NCI-H748 treated with DMSO at 0.1 percent for 48 hours (cell line): ENCODE data around the gene TMEM38A.
A peak's percentile ranks its signal among the peaks of the same experiment; 100 is the strongest.
"Not testable (repeated sequence)": the region's sequence is repeated elsewhere in the genome, so short reads cannot be mapped to it uniquely, and the experiment has no call there.

Experiments used
- DNase-seq: peaks from one replicate; lab custom pipeline; 2025; lab: John Stamatoyannopoulos, UW

The TMEM38A gene

DNA sequence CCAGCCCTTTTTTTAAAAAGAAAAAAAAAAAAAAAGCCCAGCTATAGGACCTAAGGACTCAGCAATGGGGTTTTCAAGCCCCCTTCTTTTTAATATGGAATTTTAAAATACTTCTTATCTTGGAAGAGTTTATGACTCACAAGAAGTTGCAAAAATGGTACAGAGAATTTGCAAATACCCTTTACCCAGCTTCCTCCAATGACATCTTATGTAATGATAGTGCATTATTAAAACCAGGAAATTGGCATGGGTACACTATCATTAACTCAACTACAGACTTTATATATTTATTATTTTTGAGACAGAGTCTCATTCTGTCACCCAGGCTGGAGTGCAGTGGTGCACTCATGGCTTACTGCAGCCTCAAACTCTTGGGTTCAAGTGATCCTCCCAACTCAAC lies 16.1 kb downstream of the TMEM38A start:
- DNase-seq: no peak

DNA sequence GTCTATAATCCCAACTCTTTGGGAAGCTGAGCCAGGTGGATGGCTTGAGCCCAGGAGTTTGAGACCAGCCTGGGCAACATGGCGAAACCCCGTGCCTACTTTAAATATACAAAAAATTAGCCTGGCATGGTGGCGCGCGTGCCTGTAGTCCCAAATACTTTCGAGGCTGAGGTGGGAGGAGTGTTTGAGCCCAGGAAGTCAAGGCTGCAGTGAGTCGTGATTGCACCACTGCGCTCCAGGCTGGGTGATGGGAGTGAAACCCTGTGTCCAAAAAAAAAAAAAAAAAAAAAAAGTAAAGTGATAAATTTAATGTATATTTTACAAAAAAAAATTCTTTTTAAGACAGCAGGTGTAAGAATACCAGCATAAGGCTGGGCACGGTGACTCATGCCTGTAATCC lies 17.6 kb downstream of the TMEM38A start:
- no peak for DNase-seq

DNA sequence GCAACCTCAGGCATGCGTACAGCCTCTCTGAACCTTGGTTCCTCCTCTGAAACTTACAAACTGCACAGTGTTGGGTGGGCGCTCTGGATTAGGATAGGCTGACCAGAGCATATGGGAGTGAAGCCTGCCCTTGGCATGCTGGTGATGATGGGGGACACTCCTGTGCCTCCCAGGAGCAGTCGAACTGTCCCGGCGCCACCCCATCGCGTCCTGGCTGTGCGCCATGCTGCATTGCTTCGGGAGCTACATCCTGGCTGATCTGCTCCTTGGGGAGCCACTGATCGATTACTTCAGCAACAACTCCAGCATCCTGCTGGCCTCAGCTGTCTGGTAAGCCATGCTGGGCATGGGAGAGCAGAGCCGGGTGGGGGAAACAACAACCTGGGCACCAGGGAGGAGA lies 18.9 kb downstream of the TMEM38A start:
- no peak for DNase-seq

DNA sequence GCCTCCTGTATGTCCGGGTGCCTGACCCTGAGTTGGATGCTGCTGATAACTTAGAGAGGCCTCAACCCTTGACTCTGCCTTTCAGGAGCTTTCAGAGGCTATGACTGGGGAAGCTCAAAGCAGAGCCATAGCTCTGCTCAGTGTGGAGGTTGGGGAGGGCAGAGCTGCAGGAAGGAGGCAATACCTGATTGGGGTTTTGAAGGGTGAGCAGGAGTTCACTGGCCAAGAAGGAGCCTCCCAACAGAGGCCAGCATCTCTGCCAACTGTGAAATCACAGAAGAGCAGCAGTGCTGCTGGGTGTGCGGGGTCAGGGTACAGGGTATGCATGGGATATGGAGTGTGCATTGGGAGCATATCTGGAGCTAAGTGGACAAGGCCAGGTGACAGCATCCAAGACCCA lies 21.6 kb downstream of the TMEM38A start:
- DNase-seq: no peak

DNA sequence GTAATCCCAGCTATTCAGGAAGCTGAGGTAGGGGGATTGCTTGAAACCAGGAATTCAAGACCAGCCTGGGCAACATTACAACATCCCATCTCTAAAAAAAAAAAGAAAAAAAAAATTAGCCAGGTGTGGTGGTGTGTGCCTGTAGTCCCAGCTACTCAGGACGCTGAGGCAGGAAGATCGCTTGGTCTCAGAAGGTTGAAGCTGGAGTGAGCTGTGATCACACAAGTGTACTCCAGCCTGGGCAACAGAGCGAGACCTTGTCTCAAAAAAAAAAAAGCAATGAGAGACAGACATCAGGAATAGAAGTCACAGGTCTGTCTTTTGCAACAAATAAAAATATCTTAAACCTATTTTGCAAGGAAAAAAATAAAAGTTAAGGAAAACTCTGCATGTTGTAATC lies 23.3 kb downstream of the TMEM38A start:
- no peak for DNase-seq

DNA sequence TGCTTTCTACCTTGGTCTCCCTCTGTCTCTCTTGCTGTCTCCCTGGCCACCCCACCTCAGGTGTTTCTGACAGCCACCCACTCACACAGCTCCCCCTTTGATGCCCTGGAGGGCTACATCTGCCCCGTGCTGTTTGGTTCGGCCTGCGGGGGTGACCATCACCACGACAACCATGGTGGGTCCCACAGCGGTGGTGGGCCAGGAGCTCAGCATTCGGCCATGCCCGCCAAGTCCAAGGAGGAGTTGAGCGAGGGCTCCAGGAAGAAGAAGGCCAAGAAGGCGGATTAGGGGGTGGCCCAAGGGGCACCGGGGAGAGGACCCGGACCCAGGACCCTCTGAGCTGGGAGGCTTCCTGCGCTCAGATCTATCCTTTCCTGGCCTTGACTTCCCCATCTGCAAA lies 27.1 kb downstream of the TMEM38A start:
- no peak for DNase-seq

DNA sequence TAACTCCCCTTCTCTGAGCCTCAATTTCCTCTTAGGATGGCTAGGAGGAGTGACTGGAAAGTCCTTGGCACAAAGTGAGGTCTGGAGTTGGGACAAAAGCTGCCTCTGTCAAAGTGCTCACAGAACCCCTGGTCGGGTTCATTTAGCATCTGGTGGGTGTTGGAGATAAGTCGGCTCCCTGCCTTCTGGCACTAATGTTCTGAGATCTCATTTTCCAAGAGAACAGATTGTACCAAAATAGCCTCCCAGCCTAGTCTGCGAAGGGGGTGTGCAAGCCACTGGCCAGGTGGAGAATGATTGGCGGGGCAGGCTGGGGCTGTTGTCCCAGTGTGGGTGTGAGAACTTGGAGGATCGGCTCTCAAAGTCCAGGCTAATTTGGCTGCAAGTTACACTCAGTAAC lies 38.0 kb downstream of the TMEM38A start:
- no peak for DNase-seq

DNA sequence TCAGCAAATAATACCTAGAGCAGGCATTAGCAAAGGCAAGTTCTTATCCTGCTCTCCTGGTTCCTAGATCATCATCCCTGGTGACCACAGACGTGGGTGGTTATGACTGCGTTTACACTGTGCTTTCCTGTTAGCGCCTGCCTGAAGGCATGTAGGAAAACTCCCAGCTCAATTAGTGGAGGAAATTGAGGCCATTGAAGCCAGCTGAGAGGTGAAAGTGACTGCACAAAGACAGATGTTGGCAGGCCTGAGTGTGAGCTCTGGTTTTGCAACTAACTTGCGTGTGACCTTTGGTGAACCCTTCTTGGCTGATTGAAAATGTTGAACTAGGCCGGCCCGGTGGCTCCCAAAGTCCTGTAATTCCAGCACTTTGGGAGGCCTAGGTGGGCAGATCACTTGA lies 41.2 kb downstream of the TMEM38A start:
- DNase-seq: no peak

DNA sequence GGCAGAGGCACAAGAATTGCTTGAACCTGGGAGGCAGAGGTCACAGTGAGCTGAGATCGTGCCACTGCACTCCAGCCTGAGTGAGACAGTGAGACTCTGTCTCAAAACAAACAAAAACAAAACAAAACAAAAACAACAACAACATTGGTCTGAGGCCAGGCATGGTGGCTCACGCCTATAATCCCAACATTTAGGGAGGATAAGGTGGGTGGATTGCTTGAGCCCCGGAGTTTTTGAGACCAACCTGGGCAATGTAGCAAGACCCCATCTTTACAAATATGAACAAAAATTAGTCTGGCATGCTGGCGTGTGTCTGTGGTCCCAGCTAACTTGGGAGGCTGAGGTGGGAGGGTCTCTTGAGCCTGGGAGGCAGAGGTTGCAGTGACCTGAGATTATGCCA lies 42.7 kb downstream of the TMEM38A start:
- no peak for DNase-seq

DNA sequence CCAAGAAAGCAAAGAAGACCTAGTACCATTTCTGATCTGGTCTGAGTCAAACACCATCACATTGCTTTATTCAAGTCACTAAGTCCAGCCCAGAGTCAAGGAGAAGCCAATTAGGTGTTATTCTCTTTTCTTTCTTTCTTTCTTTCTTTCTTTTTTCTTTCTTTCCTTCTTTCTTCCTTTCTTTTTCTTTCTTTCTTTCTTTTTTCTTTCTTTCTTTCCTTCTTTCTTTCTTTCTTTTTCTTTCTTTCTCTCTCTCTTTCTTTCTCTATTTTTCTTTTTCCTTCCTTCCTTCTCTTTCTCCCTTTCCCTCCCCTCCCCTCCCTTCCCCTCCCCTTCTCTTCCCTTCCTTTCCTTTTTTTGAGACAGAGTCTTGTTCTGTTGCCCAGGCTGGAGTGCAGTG lies 49.9 kb downstream of the TMEM38A start:
- DNase-seq: not testable (repeated sequence)

DNA sequence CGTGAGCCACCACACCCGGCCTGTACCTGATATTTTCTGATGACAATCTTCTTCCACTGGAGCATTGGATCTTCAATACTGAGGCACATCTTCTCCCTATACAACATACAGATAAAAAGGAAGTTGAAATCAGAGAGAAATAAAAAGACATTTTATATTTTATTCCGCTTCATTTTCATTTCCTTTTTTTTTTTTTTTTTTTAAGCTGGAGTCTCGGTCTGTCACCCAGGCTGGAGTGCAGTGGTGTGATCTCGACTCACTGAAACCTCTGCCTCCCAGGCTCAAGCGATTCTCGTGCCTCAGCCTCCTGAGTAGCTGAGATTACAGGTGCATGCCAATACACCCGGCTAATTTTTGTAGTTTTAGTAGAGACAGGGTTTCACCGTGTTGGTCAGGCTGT lies 51.4 kb downstream of the TMEM38A start:
- DNase-seq: not testable (repeated sequence)

DNA sequence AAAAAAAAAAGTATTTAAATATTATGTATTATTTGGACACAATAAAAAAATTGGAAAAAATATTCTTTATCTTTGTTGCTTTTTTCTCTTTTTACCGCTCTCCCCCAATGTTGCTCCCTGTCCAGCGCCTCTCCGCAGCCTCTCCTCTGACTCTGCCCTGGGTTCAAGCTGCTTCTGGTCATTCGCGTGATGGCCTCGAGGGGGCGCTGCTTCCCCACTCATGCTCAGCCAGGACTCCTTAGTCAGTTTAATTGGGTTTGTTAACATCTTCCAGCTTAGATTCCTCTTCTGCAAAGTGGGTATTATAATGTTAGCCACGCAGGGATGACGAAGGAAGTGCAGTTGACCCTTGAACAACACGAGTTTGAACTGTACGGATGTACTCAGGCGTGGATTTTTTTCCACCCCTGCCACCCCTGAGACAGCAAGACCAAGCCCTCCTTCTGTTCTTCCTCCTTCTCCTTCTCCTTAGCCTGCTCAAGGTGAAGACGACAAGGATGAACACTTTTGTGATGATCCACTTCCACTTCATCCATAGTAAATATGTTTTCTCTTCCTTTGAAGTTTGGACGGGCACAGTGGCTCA lies 53.9 kb downstream of the TMEM38A start:
- DNase-seq: peak; percentile 59

DNA sequence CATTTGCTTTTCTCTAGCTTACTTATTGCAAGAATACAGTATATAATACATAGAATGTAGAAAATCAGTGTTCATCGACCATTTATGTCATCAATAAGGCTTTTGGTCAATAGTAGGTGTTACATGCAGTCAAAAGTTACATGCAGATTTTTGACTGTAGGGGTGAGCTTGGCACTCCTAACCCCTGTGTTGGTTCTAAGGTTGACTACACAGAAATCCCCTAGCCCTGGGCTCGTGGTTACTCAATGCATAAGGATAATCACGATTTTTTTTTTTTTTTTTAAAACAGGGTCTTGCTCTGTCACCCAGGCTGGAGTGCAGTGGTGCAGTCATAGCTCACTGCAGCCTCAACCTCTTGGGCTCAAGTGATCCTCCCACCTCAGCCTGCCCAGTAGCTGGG lies 54.7 kb downstream of the TMEM38A start:
- DNase-seq: no peak

DNA sequence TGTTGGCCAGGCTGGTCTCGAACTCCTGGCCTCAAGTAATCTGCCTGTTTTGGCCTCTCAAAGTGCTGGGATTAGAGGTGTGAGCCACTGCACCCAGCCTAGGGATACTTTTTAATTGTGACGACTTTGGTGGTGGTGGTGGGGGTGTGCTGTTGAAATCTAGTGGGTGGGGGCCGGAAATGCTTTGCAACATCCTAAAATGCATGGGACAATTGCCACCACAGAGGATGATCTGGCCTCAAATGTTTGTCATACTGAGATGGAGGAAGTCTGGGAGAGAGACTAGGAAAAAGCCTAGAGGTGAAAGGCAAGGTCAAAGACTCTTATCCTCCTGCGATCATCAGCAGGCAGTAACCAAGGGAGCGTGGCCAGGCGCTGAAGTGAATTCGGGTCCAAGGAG lies 60.1 kb downstream of the TMEM38A start:
- DNase-seq: no peak

DNA sequence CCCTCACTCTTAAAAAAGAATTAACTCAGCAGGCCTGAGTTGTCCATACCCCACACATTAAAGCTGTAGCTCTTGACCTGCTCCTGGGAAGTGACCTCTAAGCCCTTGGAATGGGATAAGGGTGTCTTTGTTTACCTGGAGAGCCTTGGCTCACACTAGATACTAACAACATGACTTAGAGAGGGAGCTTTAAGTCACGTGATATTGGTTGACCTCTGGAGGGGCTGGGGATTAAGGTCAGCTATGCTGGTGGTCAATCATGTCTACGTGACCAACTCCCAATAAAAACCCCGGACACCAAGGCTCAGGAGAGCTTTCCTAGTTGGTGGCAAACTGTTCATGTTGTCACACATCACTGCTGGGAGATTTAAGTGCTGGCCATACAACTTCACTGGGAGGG lies 61.7 kb downstream of the TMEM38A start:
- no peak for DNase-seq

DNA sequence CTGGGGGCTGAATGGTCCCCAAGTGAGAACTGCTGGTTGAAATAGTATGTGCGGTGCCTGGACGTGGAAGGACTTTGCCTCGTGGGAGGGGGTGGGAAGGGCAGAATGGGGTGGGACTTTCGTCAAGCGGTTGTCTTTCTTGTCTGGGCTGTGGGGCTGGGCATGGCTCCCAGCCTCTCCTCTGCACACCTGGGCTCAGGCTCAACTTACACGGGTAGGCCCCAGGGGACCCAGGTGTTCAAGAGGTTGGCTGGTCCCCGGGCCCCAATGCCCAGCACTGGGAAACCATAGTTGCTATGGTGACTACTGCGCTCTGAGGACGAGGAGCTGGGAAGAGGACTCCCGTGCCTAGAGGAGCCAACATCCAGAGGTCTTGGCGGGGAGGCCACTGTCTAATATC lies 66.0 kb downstream of the TMEM38A start:
- DNase-seq: peak; percentile 68

DNA sequence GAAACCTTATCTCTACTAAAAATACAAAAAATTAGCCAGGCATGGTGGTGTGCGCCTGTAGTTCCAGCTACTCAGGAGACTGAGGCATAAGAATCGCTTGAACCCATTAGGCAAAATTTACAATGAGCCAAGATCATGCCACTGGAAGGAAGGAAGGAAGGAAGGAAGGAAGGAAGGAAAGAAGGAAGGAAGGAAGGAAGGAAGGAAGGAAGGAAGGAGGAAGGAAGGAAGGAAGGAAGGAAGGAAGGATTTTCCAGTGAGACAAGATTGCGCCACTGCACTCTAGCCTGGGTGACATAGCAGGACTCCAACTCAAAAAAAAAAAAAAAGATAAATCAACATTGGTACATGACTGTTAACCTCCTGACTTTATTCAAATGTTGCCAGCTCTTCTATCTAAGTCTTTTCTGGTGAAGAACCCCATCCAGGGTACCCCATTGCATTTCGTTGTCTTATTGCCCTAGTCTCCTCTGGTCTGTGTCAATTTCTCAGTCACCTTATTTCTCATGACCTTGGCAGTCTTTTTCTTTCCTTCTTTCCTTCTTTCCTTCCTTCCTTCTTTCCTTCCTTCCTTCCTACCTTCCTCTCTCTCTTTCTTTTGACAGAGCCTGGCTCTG lies 74.8 kb downstream of the TMEM38A start:
- not testable (repeated sequence) for DNase-seq

DNA sequence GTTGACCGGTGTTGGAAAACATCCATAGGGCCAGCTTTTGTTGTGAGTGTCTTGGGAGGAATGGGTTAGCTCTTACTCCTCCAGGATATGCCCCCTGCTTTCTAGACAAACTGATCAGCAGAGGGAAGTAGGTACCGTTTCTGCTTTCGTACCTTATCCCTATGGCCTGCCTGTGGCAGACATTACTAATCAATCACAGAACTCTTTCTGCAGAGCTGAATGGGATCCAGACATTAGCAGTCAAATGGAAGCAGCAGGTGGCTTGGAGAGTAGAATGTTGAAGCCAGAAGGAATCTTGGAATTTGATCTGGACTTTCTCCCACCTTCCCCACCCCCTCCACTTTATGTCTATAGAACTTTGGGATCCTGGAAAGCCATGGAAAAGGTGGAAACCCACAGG lies 75.8 kb downstream of the TMEM38A start:
- no peak for DNase-seq

DNA sequence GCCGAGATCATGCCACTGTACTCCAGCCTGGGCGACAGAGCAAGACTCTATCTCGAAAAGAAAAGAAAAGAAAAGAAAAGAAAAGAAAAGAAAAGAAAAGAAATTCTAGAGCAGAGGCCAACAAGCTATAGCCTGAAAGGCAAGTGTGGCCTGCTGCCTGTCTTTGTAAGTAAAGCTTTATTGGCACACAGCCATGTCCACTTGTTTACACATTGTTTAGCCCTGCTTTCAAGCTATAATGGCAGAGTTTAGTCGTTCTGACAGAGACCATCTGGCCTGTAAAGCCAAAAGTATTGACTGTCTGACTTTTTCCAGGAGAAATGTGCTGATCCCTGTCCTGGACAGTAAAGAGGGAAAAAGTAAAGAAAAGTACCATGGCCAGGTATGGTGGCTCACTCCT lies 77.0 kb downstream of the TMEM38A start:
- DNase-seq: peak; percentile 34

DNA sequence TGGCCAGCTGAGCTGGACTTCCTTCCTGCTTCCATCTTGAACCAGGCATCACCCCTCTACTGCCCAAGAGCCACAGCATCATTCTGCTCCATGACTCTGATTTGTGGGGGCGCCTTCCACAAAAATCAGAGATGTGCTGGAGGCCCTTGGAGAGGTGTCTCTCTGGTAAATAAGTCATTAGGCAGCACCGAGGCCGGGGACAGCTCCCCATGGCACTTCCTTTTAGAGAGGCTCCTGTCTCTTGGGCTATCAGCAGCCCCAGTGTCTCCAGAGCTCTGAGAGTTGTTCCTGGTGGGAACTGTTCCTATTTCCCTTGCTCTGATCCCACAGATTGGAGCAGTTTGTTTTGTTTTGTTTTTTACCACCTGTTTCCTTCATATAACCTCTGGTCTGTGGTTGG lies 78.6 kb downstream of the TMEM38A start:
- DNase-seq: no peak
